H1 (cell line): ENCODE measurements around the gene BBIP1. TPM values are rescaled to one million over a fixed set of nuclear protein-coding genes. Genes with fewer than 3 reads are reported as not detected.

Experiments used
- CTCF ChIA-PET: fragments of 300-600 bp; sonication (Branson Sonifier 250); formaldehyde crosslinking; loops from one replicate; lab custom pipeline; 2021; ENCODE audit not compliant: partially characterized antibody; lab: Charles Lee
- POLR2A ChIA-PET: fragments of 300-600 bp; sonication (Branson Sonifier 250); formaldehyde crosslinking; loops from one replicate; lab custom pipeline; 2021; ENCODE audit warnings: inconsistent platforms; ENCODE audit not compliant: partially characterized antibody; lab: Charles Lee
- DNase-seq, 2 experiments: peaks; one replicate each; pipeline versions ENCODE4 v3.0.0 to v3.0.0-alpha.2; 2010 to 2022; ENCODE audit warnings: low spot score in 2 of 2, low read depth in 1 of 2, mixed read lengths in 1 of 2
- FAIRE-seq: peaks from 2 replicates; lab custom pipeline; 2011; peaks lifted over from hg19 to GRCh38; lab: Jason Lieb, UNC
- H2AFZ ChIP-seq: 2 replicates; pipeline ENCODE4 v1.8.1; 2012; ENCODE audit warnings: low read length, inconsistent platforms
- H2AK5ac ChIP-seq: 2 replicates; pipeline ENCODE4 v1.6.1; 2013; ENCODE audit warnings: low read depth, low read length
- H2BK120ac ChIP-seq: replicated peaks from 2 replicates; pipeline ENCODE3; 2013; ENCODE audit warnings: low read depth, low read length, inconsistent platforms
- H2BK12ac ChIP-seq: 2 replicates; pipeline ENCODE4 v1.6.1; 2013; ENCODE audit warnings: low read depth, low read length
- H2BK15ac ChIP-seq: 2 replicates; pipeline ENCODE4 v1.6.1; 2013; ENCODE audit warnings: low read length
- H2BK20ac ChIP-seq: 2 replicates; pipeline ENCODE4 v1.6.1; 2013; ENCODE audit warnings: low read length
- H2BK5ac ChIP-seq: 2 replicates; pipeline ENCODE4 v1.6.1; 2013; ENCODE audit warnings: low read depth, low read length
- H3K14ac ChIP-seq: 2 replicates; pipeline ENCODE4 v1.6.1; 2013; ENCODE audit warnings: inconsistent platforms; ENCODE audit not compliant: insufficient read length
- H3K18ac ChIP-seq: 2 replicates; pipeline ENCODE4 v1.6.1; 2013; ENCODE audit warnings: low read length; ENCODE audit errors: extremely low read depth
- H3K23ac ChIP-seq: 2 replicates; pipeline ENCODE4 v1.6.1; 2013; ENCODE audit warnings: inconsistent platforms; ENCODE audit not compliant: insufficient read length
- H3K23me2 ChIP-seq: 2 replicates; pipeline ENCODE4 v1.6.1; 2013; ENCODE audit warnings: low read depth, low read length
- H3K27ac ChIP-seq: 2 replicates; pipeline ENCODE4 v1.6.1; 2011; ENCODE audit warnings: low read depth, low read length, inconsistent platforms
- H3K27me3 ChIP-seq, 4 experiments: replicated peaks in 1 of 4; 1 replicate in 1 of 4; 2 replicates in 3 of 4; pipeline versions ENCODE4 v1.6.1 to v1.8.1; 2011 to 2013; ENCODE audit warnings: low read length in 3 of 4, mild to moderate bottlenecking in 3 of 4, inconsistent platforms in 2 of 4, mixed read lengths in 2 of 4, moderate library complexity in 1 of 4; ENCODE audit not compliant: control insufficient read depth in 3 of 4, insufficient read depth in 3 of 4; ENCODE audit errors: extremely low read depth in 1 of 4
- H3K36me3 ChIP-seq, 4 experiments: 2 replicates each; pipeline versions ENCODE4 v1.6.1 to v1.8.1; 2011 to 2013; ENCODE audit warnings: mild to moderate bottlenecking in 4 of 4, low read length in 3 of 4, moderate library complexity in 2 of 4, control low read depth in 1 of 4, inconsistent platforms in 1 of 4; ENCODE audit not compliant: insufficient read depth in 4 of 4, control insufficient read depth in 2 of 4
- H3K4ac ChIP-seq: replicated peaks from 2 replicates; pipeline ENCODE3; 2013; ENCODE audit warnings: low read length, low read depth, mixed read lengths, inconsistent platforms; ENCODE audit not compliant: insufficient read length
- H3K4me1 ChIP-seq, 4 experiments: replicated peaks in 1 of 4; 1 replicate in 1 of 4; 2 replicates in 3 of 4; pipeline versions ENCODE4 v1.6.1 to v1.8.1; 2011 to 2013; ENCODE audit warnings: low read length in 3 of 4, inconsistent platforms in 2 of 4, mixed read lengths in 1 of 4; ENCODE audit not compliant: insufficient read depth in 4 of 4, control insufficient read depth in 3 of 4
- H3K4me2 ChIP-seq, 2 experiments: 2 replicates each; pipeline versions ENCODE4 v1.6.1 to v1.8.1; 2011 to 2013; ENCODE audit warnings: low read depth in 2 of 2, low read length in 2 of 2, control low read depth in 1 of 2, inconsistent platforms in 1 of 2, mild to moderate bottlenecking in 1 of 2; ENCODE audit not compliant: insufficient read depth in 1 of 2
- H3K4me3 ChIP-seq, 4 experiments: fragments of 200-600, 300-600 bp in 1 of 4; sonication (generic), shearing (Covaris generic), sonication (Bioruptor Twin) in 1 of 4; 2 replicates each; pipeline versions ENCODE4 v1.5.1 to v1.8.1; 2011 to 2016; ENCODE audit warnings: low read length in 4 of 4, low read depth in 3 of 4, control low read depth in 2 of 4, inconsistent platforms in 2 of 4, mild to moderate bottlenecking in 2 of 4, mixed read lengths in 1 of 4, moderate library complexity in 1 of 4; ENCODE audit not compliant: insufficient read depth in 2 of 4; ENCODE audit errors: extremely low read depth in 1 of 4
- H3K56ac ChIP-seq: replicated peaks from 2 replicates; pipeline ENCODE3; 2013; ENCODE audit warnings: low read depth, mild to moderate bottlenecking, mixed read lengths, low read length, inconsistent platforms; ENCODE audit not compliant: insufficient read length
- H3K79me1 ChIP-seq: 2 replicates; pipeline ENCODE4 v1.6.1; 2013; ENCODE audit warnings: low read depth, low read length, control low read depth
- H3K79me2 ChIP-seq, 2 experiments: 2 replicates each; pipeline versions ENCODE4 v1.6.1 to v1.8.1; 2012 to 2013; ENCODE audit warnings: low read length in 2 of 2, mild to moderate bottlenecking in 2 of 2, inconsistent platforms in 1 of 2; ENCODE audit not compliant: insufficient read depth in 2 of 2, control insufficient read depth in 1 of 2
- H3K9ac ChIP-seq, 4 experiments: replicated peaks in 1 of 4; 1 replicate in 1 of 4; 2 replicates in 3 of 4; pipeline versions ENCODE4 v1.6.1 to v1.8.1; 2011 to 2013; ENCODE audit warnings: low read depth in 3 of 4, low read length in 3 of 4, control low read depth in 2 of 4, mild to moderate bottlenecking in 2 of 4, moderate library complexity in 2 of 4, inconsistent platforms in 1 of 4; ENCODE audit errors: extremely low read depth in 1 of 4
- H3K9me3 ChIP-seq, 2 experiments: 2 replicates each; pipeline versions ENCODE4 v1.6.1 to v1.8.1; 2012 to 2013; ENCODE audit warnings: mild to moderate bottlenecking in 2 of 2, moderate library complexity in 2 of 2, control low read depth in 1 of 2, inconsistent platforms in 1 of 2, low read depth in 1 of 2, low read length in 1 of 2, mixed read lengths in 1 of 2; ENCODE audit not compliant: insufficient read depth in 2 of 2
- H4K20me1 ChIP-seq, 2 experiments: replicated peaks in 1 of 2; 2 replicates each; pipeline versions ENCODE3 to v1.8.1; 2011 to 2013; ENCODE audit warnings: inconsistent platforms in 2 of 2, low read length in 2 of 2, mild to moderate bottlenecking in 1 of 2; ENCODE audit not compliant: insufficient read depth in 2 of 2, control insufficient read depth in 1 of 2
- H4K5ac ChIP-seq: 2 replicates; pipeline ENCODE4 v1.6.1; 2013; ENCODE audit warnings: low read length, low read depth, mixed read lengths, inconsistent platforms; ENCODE audit not compliant: insufficient read length
- H4K8ac ChIP-seq: 2 replicates; pipeline ENCODE4 v1.8.0; 2013; ENCODE audit warnings: mild to moderate bottlenecking, moderate library complexity, low read length, inconsistent platforms; ENCODE audit not compliant: insufficient read depth; ENCODE audit errors: extremely low read depth
- H4K91ac ChIP-seq: replicated peaks from 2 replicates; pipeline ENCODE3; 2013; ENCODE audit warnings: low read length, mixed read lengths, inconsistent platforms; ENCODE audit not compliant: insufficient read length
- BACH1 ChIP-seq: IDR thresholded peaks from 2 replicates; pipeline ENCODE4 v1.6.1; 2012; ENCODE audit warnings: low read length, improper control_type of control experiment
- CBX5 ChIP-seq: fragments of 300-800, 300-1000 bp; sonication (generic); IDR thresholded peaks from 2 replicates; pipeline ENCODE4 v1.7.1; 2016; ENCODE audit warnings: antibody characterized with exemption, low read length, low read depth
- CTCF ChIP-seq, 3 experiments: IDR thresholded peaks; 1 replicate in 2 of 3; 2 replicates in 1 of 3; pipeline versions ENCODE4 v1.5.1 to v1.6.1; 2011; ENCODE audit warnings: low read length in 3 of 3, mild to moderate bottlenecking in 3 of 3, inconsistent platforms in 2 of 3, low read depth in 1 of 3, moderate library complexity in 1 of 3; ENCODE audit not compliant: insufficient read depth in 1 of 3; ENCODE audit errors: control extremely low read depth in 1 of 3
- E2F6 ChIP-seq: IDR thresholded peaks from 2 replicates; pipeline ENCODE4 v1.6.1; 2012; ENCODE audit warnings: inconsistent platforms
- EZH2 ChIP-seq: fragments of 200-600 bp; sonication (generic); IDR thresholded peaks from 2 replicates; pipeline ENCODE4 v1.7.1; 2012; ENCODE audit warnings: low read depth, mild to moderate bottlenecking, moderate library complexity, low read length, inconsistent platforms; ENCODE audit not compliant: severe bottlenecking
- JUN ChIP-seq: IDR thresholded peaks from 2 replicates; pipeline ENCODE4 v1.6.1; 2011; ENCODE audit warnings: low read depth, mild to moderate bottlenecking, improper control_type of control experiment, low read length
- KDM5A ChIP-seq: fragments of 200-600 bp; IDR thresholded peaks from 2 replicates; pipeline ENCODE4 v1.7.1; 2012; ENCODE audit warnings: mild to moderate bottlenecking, low read length, inconsistent platforms, mixed read lengths
- SIRT6 ChIP-seq: IDR thresholded peaks from one replicate; pipeline ENCODE4 v1.7.1; 2012; ENCODE audit warnings: low read length, inconsistent platforms
- SP1 ChIP-seq: IDR thresholded peaks from 2 replicates; pipeline ENCODE4 v1.6.1; 2011; ENCODE audit warnings: low read depth, low read length
- SP2 ChIP-seq: IDR thresholded peaks from 2 replicates; pipeline ENCODE4 v1.6.1; 2012; ENCODE audit warnings: mild to moderate bottlenecking, low read length, inconsistent platforms
- TCF12 ChIP-seq: IDR thresholded peaks from 2 replicates; pipeline ENCODE4 v1.6.1; 2011; ENCODE audit warnings: low read depth, mild to moderate bottlenecking, low read length
- YY1 ChIP-seq: IDR thresholded peaks from 2 replicates; pipeline ENCODE4 v1.6.1; 2011; ENCODE audit warnings: low read depth, mild to moderate bottlenecking, low read length
- WGBS, 2 experiments: shearing (Covaris generic) in 1 of 2; methylation state at CpG; one replicate each; pipeline versions ENCODE4 v1.1.6 to v1.1.7; 2013 to 2015; ENCODE audit warnings: low lambda C conversion rate in 2 of 2, mixed read lengths in 2 of 2, inconsistent platforms in 1 of 2, low coverage in 1 of 2, missing lambda C conversion rate in 1 of 2; ENCODE audit not compliant: insufficient replicate concordance in 2 of 2, insufficient coverage in 1 of 2, insufficient read length in 1 of 2; ENCODE audit errors: extremely low coverage in 1 of 2, missing lambda C conversion rate in 1 of 2; 5-methylcytosine and 5-hydroxymethylcytosine counted together
- polyA plus RNA-seq, 7 experiments: library from polyadenylated mRNA; depleted of rRNA in 3 of 7; stranded (reverse) in 5 of 7; unstranded in 2 of 7; fragments of >200 nt in 5 of 7; fragments of 200-250 nt in 2 of 7; gene quantifications; 1 replicate in 5 of 7; 2 replicates in 1 of 7; 4 replicates in 1 of 7; pipeline versions ENCODE4 v1.2.1 to v1.2.3, GENCODE V29; 2011 to 2013; ENCODE audit warnings: missing spikeins in 2 of 7, mixed read lengths in 2 of 7
- total RNA-seq: library from RNA; stranded (reverse); fragmentation: NEBNext Ultra II Directional; extraction: Animal tissue kit (Norgen Biotek cat#: 25700); gene quantifications from 2 replicates; pipeline ENCODE4 v1.2.1, GENCODE V29; 2021

The BBIP1 gene
- total and polyA plus RNA-seq, 2 of the 8 experiments (the other 6 are each of a cell fraction or from before 2014, with no cell fraction given), result 8.8 to 19.6 TPM

DNA sequence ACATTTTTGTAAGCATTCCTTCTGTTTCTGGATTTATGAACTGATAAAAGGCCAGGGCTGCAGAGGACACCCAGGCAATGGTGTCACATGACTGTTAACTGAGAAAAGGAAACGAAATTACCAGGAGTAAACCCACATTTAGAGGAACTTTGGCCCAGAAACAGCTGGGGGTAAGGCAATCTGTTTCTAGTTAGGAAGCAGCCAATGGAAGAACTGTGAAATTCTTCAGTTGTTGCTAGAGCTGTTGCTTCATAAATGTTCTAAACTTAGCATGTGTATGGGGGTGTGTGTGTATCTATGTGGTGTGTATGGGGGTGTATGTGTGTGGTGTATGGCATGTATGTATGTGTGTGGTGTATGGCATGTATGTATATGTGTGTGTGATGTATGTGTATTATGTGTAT is 59.0 kb downstream of the BBIP1 start:
- Histone ChIP-seq H3K27me3 (no peaks in the 10 kb centered on the region), H3K4me3 (no peak overlapping the region), H2BK5ac (no peak overlapping the region), H4K91ac (no peak overlapping the region), H2BK120ac (no peak overlapping the region), H3K79me2 (no peaks in the 10 kb centered on the region), H3K56ac (no peak overlapping the region), H2BK12ac (no peak overlapping the region), H4K20me1 (no peaks in the 10 kb centered on the region), H3K4ac (no peak overlapping the region), H3K79me1 (no peaks in the 10 kb centered on the region), H3K27ac (no peak overlapping the region), H3K23me2 (no peaks in the 10 kb centered on the region; the same call in 1 of the 2 replicates), H3K9me3 (no peaks in the 10 kb centered on the region), H2BK15ac (no peak overlapping the region), H3K9ac (no peak overlapping the region), H4K8ac (no peak overlapping the region), H3K23ac (no peak overlapping the region), H2AK5ac (no peak overlapping the region), H3K4me2 (no peak overlapping the region), H2AFZ (no peak overlapping the region), H3K18ac (no peak overlapping the region), H3K14ac (no peak overlapping the region), H3K36me3 (no peaks in the 10 kb centered on the region; a peak in 1 of 8 replicates), H3K4me1 (no peaks in the 10 kb centered on the region), H2BK20ac (no peak overlapping the region), H4K5ac (no peak overlapping the region)
- CTCF ChIA-PET, result no interaction called here
- WGBS, 2 experiments, result 77% methylated on average over 1 of the region's 1 CpG; no CpG with 5 or more reads in 1 of the 2 experiments
- POLR2A ChIA-PET, result interaction anchor here (2.8 kb wide), 1 partner anchor 11 kb away, joined by 12 read pairs; the partner anchor contains the start of gene PDCD4
- FAIRE-seq (no peak), DNase-seq (no peak)
- TF ChIP-seq CBX5 (no peak), BACH1 (no peak), TCF12 (no peak), JUN (no peak), SP2 (no peak), E2F6 (no peak), KDM5A (no peak), SP1 (no peak), EZH2 (no peak), YY1 (no peak), SIRT6 (no peak), CTCF (IDR thresholded peaks at IDR 0.05; ENCODE audit: control extremely low read depth in 1 of 3, insufficient read depth in 1 of 3, low read depth in 1 of 3, low read length in 3 of 3) (no peak)
